GM20431 (cell line): Measurements from ENCODE around the gene SH3BGRL2.

ENCODE experiments used
- in situ Hi-C: fragments of 300-500 bp; cut with MseI, MboI; formaldehyde crosslinking; loops from one replicate; pipeline ENCODE4 v1.15.0; 2020; ENCODE audit warnings: low sequenced_read_pairs; ENCODE audit not compliant: unreplicated experiment

The SH3BGRL2 gene

DNA sequence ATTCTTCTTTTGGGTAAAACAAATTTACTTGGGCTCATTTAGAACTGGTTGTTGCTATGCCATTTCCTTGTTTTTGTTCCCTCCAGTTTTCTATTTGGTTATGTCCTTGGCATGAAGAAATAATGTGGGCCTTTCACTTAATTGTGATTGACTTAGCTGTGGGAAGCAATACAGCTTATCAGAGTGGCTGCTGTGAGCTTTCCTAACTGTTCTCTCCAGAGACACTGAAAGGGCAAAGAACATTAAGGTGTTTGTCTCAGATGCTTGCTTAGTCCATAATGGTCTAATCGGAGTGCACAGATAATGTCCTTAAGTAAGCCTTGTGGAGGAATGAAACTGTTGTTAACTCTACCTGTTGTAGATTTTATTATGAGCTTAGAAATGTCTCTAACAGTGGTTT, 56.6 kb downstream of the SH3BGRL2 start:
- in situ Hi-C loops, result no loop called here

GRCh38 chr6:79694156-79694555, 63.0 kb downstream of the SH3BGRL2 start:
- in situ Hi-C loops, result no loop called here

DNA sequence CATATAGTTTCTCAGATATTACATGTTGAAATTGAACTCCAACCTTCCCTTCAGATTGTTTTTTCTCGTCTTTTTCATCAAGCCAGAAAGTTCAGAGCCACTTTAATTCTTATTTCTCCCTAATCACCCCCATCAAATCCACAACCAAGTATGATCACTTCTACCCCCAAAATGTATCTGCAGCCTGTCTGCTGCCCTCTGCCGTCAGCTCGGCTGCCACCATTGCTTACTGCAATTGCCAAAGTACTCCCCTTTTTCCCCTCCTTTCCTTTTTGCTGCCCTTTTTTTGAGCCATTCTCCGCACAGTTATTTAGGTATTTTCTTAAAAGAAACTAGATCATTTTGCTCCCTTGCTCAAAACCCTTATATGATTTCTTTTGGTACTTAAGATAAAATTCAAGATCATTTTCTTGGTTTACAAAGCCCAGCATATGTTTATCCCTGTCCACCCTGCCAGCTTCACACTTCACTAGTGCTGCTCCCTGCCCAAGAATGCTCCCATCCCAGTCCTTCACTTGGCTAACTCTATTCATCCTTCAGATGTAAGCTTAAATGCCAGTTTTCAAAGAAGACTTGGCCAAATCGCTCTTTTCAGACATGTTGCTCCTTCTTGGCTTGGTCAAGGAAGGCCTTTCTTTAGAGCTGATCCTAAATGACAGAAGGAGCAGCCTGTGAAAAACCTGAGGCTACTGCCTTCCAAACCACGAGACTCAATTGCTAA, 63.7 kb downstream of the SH3BGRL2 start:
- in situ Hi-C loops, result no loop called here

DNA sequence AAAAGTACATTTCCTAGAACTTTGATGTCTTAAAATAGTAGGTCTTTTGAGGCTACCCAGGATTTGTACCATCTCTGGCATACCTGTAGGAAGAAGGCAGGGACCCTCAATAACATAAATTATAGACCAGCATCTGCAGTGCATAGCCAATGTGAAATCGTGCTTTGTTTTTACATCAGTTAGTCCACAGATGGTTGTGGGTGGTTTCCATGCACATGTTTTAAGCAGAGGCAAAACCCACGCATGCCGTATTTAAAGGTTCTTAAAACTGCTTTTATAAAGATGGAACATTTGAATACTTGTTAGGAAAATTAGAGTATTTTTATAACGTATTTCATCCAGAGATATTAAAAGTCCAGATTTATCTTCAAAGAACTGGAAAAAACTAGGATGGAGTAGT, 66.3 kb downstream of the SH3BGRL2 start:
- in situ Hi-C loops, result no loop called here

GRCh38 chr6:79699606-79700005, 68.5 kb downstream of the SH3BGRL2 start:
- in situ Hi-C loops, result no loop called here

DNA sequence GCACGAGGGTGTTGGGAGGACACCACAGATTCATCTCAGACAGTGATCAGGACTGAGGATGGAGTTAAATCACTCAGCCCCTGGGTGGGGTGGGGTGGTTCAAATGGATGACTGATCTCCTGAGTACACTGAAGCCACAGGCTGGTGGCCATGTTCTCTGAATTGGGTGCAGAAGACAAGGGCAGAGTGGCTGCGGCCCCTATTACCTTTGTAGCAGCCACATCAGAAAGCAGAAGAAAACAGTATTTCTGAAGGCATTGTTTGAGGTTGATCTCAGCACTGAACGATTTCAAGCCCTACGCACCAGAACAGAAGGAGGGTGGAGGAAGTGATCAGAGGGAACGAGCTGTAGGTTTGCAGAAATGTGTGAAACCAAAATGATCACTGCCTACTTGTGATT, 71.6 kb downstream of the SH3BGRL2 start:
- in situ Hi-C loops, result no loop called here

DNA sequence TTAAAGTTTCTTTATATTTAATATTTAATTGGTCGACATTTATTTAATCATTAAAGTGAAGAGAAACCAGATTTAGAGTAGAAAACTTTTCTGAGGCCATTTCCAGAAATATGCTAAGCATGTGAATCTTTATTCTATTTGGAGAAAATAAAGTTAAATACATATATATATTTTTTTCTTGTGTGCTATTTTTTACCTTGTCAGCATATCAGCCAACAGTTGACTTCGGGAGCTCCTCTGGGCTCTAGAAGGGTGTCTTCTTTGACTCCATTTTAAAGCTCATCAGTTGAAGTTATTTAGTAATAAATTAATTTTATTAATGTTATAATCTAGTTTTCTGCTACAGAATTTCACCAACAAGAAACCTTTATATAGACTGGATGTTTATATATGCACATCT, 73.1 kb downstream of the SH3BGRL2 start:
- in situ Hi-C loops, result no loop called here

- in situ Hi-C loops, result no loop called here
These were observed 74.4 kb downstream of the SH3BGRL2 start for GRCh38 chr6:79705456-79705995.

DNA sequence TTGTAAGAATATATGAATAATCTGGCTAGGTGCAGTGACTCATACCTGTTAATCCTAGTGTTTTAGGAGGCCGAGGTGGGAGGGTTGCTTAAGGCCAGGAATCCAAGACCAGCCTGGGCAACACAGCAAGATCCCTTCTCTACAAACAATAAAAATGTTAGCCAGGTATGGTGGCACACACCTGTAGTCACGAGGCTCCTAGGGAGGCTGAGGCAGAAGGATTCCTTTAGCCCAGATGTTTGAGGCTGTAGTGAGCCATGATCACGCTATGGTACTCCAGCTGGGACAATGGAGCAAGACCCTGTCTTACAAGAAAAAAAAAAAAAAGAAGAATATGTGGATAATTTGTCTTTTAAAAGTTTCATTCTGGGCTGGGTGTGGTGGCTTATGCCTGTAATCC, 75.4 kb downstream of the SH3BGRL2 start:
- in situ Hi-C loops, result no loop called here

DNA sequence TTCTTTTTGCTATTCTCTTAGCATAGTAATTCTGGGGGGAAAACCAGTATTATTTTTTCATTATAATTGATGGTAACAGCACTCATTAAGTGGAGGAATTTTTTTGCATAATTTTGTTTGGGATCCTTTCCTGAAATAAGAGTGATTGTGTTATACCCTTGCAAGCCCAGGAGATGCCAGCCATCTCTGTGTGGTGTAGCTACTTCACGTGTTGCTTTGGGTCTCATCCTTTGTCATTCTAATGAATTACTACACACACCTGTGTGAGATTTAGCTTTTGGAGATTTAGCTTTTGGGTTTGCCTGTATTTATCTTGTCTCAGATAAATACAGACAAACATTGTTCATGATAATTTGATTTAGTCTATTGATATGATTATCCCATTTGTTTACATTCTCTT, 76.5 kb downstream of the SH3BGRL2 start:
- in situ Hi-C loops, result no loop called here

- in situ Hi-C loops, result no loop called here
These were observed 77.1 kb downstream of the SH3BGRL2 start for GRCh38 chr6:79708095-79708791.

DNA sequence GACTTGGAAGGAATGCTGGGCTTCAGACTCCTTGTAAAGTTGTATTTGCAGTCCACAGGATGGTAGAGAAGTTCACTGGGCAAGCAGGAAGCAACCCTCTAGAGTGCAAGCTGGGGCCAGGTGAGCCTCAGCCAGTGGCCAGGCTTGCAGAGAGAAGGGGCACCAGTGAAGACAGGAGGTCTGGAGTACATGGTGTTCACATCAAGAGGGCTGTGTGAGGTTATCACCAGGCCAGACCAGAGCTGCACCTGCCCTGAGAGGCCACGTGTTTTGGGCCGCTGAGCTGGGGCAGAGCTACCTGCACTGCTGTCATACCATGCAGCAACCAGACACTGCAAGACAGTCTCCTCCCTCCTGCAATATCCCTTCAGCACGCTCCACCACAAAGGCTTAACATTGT, 79.0 kb downstream of the SH3BGRL2 start:
- in situ Hi-C loops, result no loop called here

- in situ Hi-C loops, result no loop called here
These were observed 80.0 kb downstream of the SH3BGRL2 start for GRCh38 chr6:79711167-79711566.

DNA sequence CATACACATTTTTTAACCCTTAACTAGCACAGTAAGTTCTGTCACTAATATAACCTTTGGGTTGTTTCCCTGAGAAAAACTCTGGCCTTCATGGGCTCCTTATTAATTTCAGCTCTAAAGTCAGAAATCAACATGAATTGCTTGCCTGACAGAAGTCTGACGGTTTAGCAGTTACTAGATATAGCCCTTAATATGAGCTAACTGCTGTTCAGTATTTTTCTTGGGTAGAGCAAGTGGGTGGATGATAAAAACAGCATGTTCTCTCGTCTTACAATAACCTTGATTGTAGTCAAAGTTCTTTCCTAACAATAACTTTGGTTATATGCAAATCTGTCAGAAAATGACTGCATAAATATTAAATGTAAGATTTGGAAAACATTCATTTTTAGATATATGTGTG, 81.0 kb downstream of the SH3BGRL2 start:
- in situ Hi-C loops, result no loop called here

GRCh38 chr6:79712616-79713135, 81.5 kb downstream of the SH3BGRL2 start:
- in situ Hi-C loops, result no loop called here

DNA sequence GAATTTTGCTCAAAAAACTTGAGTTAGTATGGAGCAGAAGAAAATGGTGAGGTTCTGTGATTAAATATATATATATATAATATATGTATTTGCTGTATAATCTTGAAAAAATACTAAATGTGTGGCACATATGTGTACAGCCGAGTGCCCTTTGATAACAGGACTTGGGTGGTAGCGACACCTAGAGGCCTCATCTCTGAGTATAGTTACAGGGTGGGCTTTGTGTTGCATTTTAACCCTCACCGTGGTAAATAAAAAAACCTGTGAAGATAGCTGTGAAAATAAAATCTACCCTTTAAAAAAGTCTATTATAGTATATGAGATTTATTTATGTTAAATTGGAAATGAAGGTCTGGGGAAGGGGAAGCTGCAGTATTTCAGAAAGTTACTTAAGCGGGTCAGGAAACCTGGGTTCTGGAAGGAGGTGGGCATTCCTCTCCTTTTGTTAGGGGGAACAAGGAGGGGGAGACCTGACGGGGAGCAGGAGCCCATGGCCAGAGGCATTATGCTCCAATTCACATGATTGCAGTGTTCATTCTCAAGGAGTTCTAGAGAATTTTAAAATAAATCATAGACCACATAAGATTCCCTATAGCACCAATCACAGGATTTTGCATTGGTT, 82.7 kb downstream of the SH3BGRL2 start:
- in situ Hi-C loops, result no loop called here

GRCh38 chr6:79717989-79718388, 86.9 kb downstream of the SH3BGRL2 start:
- in situ Hi-C loops, result no loop called here

GRCh38 chr6:79718509-79719247, 87.5 kb downstream of the SH3BGRL2 start:
- in situ Hi-C loops, result no loop called here

GRCh38 chr6:79719248-79719960, 88.3 kb downstream of the SH3BGRL2 start:
- in situ Hi-C loops, result no loop called here

GRCh38 chr6:79724816-79725215, 93.7 kb downstream of the SH3BGRL2 start:
- in situ Hi-C loops, result no loop called here
